ENCODE data around the gene PLA2G4D. TPM values are rescaled to one million over a fixed set of nuclear protein-coding genes. Genes with fewer than 3 reads are reported as not detected.

Gene PLA2G4D
- total RNA-seq, 1 experiment from 2014 or later, result not detected

GRCh38 chr15:42027521-42027920, 66.8 kb downstream of the PLA2G4D start:
- no peak for DNase-seq (ENCODE audit: low spot score)

- DNase-seq (ENCODE audit: low spot score), result no peak
These were observed 70.1 kb downstream of the PLA2G4D start for GRCh38 chr15:42024303-42024702.

- no peak for DNase-seq (ENCODE audit: low spot score)
These were observed 72.8 kb downstream of the PLA2G4D start for GRCh38 chr15:42021593-42021992.

GRCh38 chr15:42020713-42021273, 73.6 kb downstream of the PLA2G4D start, which contains the start of gene PLA2G4E:
Gene PLA2G4E (minus strand): TSS chr15:42021042. CDS start chr15:42021030, 12 bp downstream.
- no peak for DNase-seq (ENCODE audit: low spot score)

GRCh38 chr15:42018306-42019224, 75.8 kb downstream of the PLA2G4D start:
- DNase-seq (ENCODE audit: low spot score), result no peak

Other genes with a start within 250 kb of the PLA2G4D start
- 0.16 and 0.22 TPM in 2 replicates for gene SPTBN5, start 200.5 kb downstream of the PLA2G4D start, total RNA-seq (2014; rRNA removed; shearing (Covaris generic))
- 15.4 and 15.5 TPM in 2 replicates for gene EHD4, start 122.0 kb downstream of the PLA2G4D start, total RNA-seq (2014; rRNA removed; shearing (Covaris generic))
- gene PLA2G4E, start 73.5 kb downstream of the PLA2G4D start, total RNA-seq (2014; rRNA removed; shearing (Covaris generic)), result not detected in 2 replicates
- gene PLA2G4F, start 62.1 kb upstream of the PLA2G4D start, total RNA-seq (2014; rRNA removed; shearing (Covaris generic)), result not detected in 2 replicates
- gene VPS39, start 113.7 kb upstream of the PLA2G4D start, total RNA-seq (2014; rRNA removed; shearing (Covaris generic)), result 24.0 and 39.7 TPM in 2 replicates
- 11.7 and 20.1 TPM in 2 replicates for gene GANC, start 178.6 kb upstream of the PLA2G4D start, total RNA-seq (2014; rRNA removed; shearing (Covaris generic))
- gene TMEM87A, start 178.9 kb upstream of the PLA2G4D start, total RNA-seq (2014; rRNA removed; shearing (Covaris generic)), result 57.1 and 57.2 TPM in 2 replicates